Measurements from ENCODE around the gene KIFBP.
A peak's percentile ranks its signal among the peaks of the same experiment; 100 is the strongest.
"Not testable (repeated sequence)": the region's sequence is repeated elsewhere in the genome, so short reads cannot be mapped to it uniquely, and the experiment has no call there.

The KIFBP gene

DNA sequence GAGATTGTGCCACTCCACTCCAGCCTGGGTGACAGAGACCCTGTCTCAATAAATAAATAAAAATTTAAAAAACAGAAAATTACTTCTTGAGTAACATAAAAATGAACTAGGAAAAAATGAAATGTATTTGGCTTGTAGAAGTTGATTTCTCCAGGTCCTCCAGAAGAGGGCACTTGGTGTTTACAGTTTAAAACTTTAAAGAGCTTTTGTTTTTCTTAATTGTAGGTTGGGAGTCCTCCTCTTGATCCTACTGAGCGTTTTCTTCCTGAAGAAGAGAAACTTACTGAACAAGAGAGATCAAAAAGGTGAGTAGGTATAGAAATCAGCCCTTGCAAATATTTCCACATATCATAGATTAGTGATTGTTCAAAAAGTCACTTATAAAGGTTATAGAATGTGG is 16.2 kb downstream of the KIFBP start:
- DNase-seq = peak; percentile 2

DNA sequence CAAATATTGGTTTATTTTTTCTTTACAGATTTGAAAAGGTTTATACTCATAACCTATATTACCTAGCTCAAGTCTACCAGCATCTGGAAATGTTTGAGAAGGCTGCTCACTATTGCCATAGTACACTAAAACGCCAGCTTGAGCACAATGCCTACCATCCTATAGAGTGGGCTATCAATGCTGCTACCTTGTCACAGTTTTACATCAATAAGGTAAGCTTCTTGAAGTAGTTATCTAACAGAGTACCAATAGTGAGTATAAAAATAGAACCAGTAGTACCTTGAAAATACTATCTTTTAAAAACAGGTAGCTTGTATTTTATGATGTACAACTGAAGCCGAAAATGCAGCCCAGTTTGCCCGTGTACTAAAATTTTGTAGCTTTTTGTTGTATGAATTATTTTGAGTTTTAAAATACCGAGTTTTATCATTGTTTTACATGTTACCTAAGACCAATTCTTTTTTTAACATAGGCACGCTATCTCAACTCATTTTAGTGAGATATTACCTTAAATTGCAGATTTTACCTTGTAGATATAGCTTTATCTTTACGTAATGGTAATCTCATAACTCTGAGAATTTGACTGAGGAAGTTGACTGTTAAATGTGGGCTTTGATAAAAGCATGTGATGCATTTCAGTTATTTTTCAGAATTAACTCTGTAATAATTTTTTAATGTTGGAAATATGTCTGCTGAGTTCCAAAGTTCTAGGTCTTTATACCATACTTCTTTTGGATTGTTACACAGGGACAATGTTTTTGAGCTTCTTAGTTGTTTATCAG is 17.3 kb downstream of the KIFBP start:
- DNase-seq = no peak

DNA sequence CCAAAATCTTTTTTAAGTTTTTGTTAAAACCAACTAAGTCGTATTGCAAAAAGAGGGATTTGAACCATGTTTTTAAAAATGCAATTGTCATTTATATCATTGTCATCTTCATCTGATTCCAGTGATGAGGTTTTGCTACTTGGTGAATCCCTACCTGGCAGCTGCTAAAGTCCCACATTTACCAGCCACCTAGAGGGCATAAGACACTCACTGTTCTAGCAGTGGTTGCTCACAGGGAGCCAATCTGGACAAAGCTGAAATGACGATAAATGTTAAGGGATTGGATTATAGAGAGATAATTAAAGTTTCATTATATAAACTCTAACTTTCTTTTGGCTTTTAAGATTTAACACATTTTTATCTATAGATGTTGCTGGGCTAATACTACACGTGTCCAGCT is 18.7 kb downstream of the KIFBP start:
- DNase-seq = no peak

DNA sequence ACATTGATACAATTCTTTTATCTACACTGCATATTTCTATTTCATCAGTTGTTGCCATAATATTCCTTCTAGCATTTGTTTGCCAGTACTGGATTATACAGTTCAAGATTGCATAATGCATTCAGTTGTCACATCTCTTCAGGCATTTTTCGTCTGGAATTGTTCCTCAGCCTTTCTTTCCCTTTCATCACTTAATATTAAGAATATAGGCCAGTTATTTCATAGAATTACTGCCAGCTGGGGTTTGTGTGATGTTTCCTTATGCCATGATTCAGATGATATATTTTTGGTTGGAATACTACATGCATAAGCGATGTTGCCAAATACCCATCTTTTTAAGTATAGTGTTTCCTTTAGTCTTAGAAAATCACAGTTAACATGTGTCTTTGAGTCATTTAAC is 20.8 kb downstream of the KIFBP start:
- no peak for DNase-seq

DNA sequence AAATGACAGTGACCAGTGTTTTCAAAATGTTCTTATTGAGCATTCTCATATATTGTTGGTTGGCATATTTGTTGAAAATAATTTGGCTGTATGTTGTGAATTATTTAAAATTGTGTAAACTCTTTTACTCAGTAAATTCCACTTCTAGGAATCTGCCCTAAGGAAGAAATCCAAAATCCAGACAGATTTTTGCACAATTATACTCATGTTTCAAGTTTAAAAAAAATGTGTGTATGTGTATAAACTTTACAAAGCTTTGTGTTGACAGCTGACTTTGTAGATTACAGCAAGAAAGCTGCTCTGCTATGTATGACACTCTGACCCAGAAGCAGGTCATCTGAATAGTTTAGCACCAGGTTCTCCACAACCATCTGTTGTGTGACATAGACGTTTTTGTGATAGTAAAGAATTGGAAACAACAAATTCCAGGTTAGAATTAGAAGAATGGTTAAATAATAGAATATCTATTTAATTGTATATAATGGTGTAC is 21.6 kb downstream of the KIFBP start:
- DNase-seq = no peak

DNA sequence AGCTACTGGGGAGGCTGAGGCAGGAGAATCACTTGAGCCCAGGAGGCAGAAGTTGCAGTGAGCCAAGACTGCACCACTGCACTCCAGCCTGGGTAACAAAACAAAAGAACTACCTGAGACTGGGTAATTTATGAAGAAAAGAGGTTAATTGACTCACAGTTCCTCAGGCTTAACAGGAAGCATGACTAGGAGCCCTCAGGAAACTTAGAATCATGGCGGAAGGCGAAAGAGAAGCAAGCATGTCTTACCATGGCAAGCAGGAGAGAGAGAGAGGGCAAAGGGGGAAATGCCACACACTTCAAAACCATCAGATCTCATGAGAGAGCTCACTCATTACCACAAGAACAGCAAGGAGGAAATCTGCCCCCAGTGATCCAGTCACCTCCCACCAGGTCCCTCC is 24.2 kb downstream of the KIFBP start:
- DNase-seq = not testable (repeated sequence)

DNA sequence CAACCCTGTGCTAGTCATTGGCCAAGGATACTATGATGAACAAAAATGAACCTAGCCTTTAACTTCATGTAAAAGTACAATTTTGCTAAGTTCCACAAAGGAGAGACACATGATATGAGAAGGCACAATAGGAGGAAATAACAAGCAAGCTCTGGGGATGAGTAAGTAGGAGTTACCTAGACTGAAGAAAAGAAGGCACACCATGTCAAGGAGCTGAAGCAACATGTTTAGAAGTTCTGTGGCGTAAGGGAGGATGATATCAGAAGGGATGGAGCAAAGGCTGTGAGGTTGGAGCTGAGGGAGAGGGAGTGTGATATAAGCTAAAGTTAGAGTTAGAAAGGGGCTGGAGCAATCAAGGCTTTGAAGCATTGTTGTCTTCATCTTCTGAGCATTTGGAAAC is 25.6 kb downstream of the KIFBP start:
- DNase-seq = no peak

DNA sequence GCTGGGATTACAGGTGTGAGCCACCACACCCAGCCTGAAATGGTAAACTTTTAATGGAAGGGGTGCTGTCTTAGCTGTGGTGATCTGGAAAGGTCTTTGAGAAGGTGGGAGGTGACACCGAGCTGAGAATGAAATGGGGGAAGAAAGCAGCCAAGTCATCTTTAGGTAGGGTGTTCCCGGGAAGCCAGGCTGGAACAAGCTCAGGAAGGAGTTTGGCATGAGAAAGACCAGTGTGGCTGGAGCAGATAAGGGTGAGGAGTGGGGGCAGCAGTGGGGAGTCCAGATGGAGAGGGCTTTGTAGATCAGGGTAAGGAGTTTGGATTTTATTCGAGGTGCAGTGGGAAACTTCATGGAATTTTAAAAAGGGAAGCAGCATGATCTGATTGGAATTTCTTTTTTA is 30.0 kb downstream of the KIFBP start:
- DNase-seq = no peak

DNA sequence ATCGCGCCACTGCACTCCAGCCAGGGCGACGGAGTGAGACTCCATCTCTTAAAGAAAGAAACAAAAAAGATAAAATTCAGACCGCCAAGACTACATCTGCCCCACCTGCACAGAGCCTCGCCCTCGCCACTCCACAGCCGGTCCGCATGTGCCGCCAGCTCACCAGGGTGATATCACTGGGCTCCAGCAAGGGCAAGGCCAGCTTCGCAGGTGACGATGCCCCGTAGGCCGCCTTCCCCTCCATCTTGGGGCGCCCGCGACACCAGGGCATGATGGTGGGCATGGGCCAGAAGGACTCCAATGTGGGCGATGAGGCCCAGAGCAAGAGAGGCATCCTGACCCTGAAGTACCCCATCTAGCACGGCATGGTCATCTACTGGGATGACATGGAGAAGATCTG is 34.0 kb downstream of the KIFBP start:
- no peak for DNase-seq

DNA sequence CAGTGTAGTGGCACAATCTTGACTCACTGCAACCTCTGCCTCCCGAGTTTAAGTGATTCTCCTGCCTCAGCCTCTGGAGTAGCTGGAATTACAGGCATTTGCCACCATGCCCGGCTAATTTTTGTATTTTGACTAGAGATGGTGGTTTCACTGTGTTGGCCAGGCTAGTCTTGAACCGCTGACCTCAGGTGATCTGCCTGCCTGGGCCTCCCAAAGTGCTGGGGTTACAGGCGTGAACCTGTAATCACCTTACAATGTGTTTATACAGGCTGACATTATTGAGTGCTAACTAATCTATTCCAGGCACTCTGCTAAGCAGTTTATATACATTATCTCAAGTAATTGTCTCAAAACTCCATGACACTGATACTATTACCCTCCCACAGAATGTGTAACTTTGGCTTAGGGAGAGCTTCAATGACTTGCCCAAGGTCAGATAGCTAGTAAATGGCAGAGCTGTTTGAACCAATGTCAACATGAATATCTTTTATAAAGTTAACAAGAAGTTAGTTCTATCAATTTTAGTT is 36.8 kb downstream of the KIFBP start:
- DNase-seq = no peak

DNA sequence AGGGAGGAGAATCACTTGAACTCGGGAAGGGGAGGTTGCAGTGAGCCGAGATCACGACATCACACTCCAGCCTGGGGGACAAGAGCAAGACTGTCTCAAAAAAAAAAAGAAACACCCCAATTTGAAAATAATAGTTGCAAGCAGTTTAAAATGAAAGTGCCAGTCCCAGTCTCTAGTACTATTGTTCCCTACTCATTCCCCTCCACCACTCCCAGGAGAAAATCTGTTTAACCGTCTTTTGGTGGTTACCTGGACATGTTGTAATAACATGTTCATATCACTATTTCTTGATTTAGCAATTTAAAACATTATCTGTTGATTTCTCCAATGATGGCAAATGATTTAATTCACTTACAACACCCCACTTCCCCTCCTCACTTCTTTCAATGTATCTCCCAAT is 44.7 kb downstream of the KIFBP start:
- DNase-seq = no peak

DNA sequence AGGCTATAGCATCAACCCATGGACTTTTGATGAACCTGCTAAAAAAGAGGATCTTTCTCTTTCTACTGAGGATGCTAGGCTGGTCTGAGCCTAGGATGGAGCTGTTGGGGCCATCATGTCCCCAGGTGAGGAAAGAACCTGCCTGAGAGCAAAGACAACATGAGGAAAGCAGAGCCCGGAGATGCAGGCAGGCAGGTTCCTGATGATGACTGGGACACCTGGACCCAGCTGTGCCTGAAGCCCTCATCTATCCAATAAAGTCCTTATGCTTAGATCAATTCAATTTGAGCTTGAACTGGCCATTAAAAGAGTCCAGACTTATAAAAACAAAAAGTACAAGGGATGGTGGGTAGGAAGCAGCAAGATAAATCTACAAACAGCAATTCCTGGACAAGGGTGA is 48.9 kb downstream of the KIFBP start:
- DNase-seq = no peak

DNA sequence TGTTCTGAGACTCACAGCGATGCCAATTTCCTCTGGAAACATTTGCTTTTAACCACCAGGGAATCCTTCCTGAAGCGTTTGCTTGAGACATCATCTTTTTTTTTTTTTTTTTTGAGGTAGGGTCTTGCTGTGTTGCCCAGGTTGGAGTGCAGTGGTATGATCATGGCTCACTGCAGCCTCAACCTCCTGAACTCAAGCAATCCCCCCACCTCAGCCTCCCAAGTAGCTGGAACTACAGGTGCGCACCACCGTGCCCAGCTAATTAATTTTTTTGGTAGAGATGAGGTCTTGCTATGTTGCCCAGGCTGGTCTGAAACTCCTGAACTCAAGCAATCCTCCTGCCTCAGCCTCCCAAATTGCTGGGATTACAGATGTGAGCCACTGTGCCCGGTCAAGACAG is 52.3 kb downstream of the KIFBP start:
- DNase-seq = not testable (repeated sequence)

DNA sequence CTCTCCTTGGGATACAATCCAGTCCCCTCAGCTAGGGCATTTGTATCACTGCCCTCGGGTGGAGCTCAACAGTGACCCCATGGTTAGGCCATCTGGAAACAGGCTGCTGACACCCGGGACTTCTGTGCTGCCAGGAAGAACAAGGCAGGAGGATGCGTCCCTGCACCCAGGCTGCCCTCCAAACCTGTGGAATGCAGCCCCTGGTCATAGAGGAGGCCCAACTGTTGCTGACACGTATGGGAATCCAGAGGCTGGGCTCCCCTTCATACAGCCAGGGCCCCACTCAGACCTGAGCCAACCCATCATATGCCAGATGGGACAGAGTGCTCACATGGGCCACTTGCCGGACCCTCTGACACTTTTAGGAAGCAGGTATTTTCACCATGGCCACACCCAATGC is 53.8 kb downstream of the KIFBP start:
- DNase-seq = no peak

DNA sequence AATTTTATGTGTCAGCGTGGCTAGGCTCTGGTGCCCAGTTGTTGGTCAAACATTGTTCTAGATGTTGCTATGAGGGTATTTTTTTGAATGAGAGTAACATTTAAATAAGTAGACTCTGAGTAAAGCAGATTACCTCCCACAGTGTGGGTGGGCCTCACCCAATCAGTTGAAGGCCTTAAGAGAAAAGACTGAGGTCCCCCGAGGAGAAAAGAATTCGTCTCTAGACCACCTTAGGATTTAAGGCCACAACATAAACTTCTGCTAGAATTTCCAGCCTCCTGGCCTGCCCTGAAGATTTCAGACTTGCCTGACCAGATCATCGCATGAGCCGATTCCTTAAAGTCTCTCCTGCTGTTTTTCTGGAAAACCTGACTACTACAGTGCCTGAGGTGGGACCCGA is 54.2 kb downstream of the KIFBP start:
- no peak for DNase-seq

DNA sequence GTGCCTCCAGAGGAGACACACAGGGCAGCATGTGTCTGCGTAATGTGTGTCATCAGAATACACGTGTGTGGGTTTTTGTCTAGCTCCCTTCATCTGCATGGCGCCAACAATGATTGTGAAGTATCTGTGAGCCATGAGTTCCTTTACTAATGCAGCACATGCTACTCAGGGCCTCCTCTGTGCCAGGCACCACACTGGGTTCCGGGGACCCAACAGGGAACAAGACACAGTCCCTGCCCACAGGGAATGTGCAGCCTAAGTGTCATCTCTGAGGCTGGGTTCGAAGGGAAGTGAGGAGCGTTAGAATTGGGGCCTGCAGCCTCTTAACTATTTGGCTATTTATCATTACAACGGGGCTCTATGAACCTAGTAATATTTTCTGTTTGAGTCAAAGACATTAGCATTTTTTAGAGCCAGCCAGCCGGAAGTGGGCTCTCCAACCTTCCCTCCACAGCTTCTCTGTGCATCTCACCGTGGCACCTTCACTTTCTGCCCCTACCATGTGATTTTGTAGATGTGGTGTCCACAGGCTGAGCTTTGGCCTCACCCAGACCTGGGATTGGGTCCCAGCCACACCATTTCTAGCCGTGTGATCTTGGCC is 55.4 kb downstream of the KIFBP start:
- DNase-seq = no peak

DNA sequence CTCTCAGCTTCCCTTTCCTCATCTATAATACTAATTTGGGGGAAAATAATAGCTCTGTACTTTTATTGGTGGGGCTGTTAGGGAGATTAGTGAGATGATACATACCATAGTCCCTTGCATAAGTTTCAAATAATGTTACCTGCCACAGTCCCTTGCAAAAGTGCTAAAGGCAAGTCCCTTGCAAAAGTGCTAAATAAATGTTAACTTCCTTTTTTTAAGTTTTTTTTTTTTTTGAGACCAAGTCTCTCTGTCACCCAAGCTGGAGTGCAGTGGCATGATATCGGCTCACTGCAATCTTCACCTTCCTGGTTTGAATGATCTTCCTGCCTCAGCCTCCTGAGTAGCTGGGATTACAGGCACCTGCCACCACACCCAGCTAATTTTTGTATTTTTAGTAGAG is 55.9 kb downstream of the KIFBP start:
- DNase-seq = no peak

DNA sequence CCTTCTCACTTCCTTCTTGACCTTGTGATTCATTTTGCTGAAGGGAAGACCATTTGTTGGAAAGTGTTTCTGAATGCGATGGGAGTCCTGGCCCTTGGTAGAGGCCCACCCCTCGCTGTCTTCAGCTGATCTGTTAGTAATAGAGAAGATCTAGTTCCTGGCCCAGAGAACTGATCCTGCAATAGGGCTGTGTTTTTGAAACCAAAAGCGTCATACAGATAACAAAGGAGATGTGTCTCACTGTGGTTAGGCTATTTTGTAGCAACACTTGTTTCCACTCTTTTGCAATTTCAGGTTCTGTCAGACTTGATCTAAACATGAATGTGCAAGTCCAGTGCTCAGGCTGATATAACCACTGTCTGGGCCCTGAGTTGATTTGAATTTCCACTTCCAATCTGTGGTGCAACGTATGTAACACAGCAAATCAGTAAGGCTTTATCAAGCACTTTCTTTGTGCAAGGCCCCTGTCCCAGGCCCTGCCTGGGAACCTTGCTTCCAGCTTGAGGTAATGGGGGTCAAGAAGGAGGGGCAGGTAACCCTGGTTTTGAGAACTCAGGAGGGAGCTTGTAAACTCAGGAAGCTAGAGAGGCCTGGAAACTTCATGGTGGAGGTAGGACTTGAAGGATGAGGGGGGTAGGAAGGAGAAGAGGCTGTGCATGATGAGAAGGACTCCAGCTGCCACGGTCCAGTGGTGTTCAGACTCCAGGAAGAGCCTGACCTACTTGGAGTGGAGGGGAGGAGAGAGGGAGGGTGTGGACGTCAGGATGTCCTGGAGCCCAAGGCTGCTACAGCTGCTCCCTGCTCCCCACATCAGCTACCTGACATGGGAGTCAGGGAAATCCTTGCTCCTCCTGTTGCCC is 57.1 kb downstream of the KIFBP start:
- no peak for DNase-seq

DNA sequence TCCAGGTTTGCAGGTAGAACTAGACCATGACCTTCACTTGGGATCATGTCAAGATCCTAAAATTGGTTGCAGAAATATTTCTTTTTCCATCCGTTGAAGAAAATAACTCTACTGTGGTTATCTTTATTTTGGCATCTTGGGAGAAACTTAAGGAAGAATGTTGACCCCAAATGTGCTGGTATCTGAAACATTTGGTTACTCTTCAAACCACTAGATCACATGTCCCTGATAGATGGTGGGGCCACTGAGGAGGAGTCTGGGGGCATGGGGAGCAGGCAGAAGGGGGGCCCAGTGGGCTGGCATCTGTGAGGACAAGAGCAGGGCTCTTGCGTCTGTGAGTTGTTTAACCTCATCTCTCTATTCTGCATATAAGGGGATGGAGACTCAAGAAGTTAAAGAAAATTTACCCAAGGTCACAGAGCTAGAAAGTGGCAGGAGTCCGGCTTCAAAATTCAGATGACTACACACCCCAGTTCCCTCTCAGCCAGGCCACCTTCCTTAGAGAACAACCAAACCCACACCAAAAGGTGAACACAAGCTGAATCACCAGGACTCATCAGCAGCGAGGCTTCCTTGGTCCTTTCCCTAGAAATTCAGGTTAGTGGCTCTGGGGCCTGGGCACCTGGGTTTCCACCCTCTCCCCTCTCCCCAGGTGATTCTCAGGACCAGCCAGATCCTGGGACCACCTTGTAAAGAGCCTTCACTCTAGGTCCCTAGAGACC is 58.7 kb downstream of the KIFBP start:
- no peak for DNase-seq

DNA sequence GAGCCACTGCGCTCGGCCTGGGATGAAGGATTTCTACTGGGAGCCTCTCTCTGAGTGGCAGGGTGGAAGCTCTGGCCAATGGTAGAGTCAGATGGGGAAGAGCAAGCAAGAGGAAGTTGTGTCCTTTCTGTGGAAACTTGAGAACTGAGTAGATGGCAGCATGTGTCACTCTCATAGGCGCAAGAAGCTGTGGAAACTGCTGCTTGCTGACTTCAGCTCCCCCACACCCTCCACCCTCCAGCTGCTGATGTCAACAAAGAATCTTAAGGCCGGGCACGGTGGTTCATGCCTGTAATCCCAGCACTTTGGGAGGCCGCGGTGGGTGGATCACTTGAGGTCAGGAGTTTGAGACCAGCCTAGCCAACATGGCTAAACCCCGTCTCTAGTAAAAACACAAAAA is 59.5 kb downstream of the KIFBP start:
- no peak for DNase-seq

DNA sequence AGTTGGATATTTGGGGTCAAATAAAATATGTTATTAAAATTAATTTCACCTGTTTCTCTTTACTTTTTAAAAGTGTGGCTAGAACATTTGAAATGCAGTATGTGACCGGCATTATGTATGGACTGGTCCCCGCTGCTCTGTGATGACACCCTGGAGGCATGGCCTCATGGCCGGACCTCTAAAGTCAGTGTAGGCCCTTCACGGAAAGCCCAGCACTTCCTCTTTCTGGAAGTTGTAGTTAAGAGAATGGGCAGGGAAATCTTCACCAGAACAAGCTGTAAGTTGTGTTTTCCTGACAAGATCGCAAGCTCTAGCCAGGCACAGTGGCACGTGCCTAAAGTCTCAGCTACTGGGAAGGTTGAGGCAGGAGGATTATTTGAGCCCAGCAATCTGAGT is 61.0 kb downstream of the KIFBP start:
- DNase-seq = no peak

DNA sequence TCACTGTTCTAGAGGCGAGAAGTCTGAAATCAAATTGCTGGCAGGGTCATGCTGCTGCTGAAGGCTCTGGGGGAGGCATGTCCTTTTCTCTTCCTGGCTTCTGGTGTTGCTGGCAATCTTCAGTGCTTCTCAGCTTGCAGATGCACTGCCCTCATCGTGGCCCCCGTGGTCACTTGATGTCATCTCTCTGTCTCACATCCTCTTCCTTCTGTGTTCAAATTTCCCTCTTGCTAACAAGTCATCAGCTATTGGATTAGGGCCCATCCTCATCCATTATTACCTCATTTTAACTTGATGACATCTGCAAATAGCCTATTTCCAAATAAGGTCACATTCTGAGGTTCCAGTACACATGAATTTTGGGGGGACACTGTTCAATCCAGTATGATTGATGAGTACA is 62.7 kb downstream of the KIFBP start:
- no peak for DNase-seq
